ENCODE results near the gene TIAM1. TPM values are rescaled to one million over a fixed set of nuclear protein-coding genes. Genes with fewer than 3 reads are reported as not detected.

The TIAM1 gene
- total RNA-seq, 1 donor from 2014 or later = 6.7 TPM

DNA sequence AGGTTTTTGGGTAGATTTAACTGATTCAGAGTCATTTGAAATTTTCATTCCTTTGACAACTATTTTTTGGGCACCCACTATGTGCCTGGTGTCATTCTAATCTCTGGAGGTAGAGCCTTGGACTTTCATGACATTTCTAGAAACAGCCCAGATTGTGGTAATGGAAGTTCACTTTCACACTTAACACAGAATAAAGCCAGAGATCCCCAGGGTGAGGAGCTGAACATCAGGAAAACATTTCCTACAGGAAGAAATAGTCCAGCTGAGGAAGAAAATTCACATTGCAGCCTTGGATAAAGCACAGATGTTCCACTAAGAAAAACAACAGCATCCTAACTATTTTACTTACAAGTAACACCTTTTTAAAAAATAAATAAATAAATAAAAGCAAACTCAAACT is 203.4 kb downstream of the TIAM1 start:
- no peak for DNase-seq (ENCODE audit: low read depth)
- Histone ChIP-seq H3K36me3 (ENCODE audit: control insufficient read depth, insufficient read depth, low read length) (no peaks in the 10 kb centered on the region), H3K27me3 (ENCODE audit: control insufficient read depth, insufficient read depth, low read length) (no peaks in the 10 kb centered on the region), H3K4me3 (ENCODE audit: low read depth, low read length) (no peak overlapping the region)
- TF ChIP-seq, protein P1, sequence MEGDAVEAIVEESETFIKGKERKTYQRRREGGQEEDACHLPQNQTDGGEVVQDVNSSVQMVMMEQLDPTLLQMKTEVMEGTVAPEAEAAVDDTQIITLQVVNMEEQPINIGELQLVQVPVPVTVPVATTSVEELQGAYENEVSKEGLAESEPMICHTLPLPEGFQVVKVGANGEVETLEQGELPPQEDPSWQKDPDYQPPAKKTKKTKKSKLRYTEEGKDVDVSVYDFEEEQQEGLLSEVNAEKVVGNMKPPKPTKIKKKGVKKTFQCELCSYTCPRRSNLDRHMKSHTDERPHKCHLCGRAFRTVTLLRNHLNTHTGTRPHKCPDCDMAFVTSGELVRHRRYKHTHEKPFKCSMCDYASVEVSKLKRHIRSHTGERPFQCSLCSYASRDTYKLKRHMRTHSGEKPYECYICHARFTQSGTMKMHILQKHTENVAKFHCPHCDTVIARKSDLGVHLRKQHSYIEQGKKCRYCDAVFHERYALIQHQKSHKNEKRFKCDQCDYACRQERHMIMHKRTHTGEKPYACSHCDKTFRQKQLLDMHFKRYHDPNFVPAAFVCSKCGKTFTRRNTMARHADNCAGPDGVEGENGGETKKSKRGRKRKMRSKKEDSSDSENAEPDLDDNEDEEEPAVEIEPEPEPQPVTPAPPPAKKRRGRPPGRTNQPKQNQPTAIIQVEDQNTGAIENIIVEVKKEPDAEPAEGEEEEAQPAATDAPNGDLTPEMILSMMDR (IDR thresholded peaks at IDR 0.05; ENCODE audit: insufficient read depth, low read length, poor library complexity, severe bottlenecking) = no peak

DNA sequence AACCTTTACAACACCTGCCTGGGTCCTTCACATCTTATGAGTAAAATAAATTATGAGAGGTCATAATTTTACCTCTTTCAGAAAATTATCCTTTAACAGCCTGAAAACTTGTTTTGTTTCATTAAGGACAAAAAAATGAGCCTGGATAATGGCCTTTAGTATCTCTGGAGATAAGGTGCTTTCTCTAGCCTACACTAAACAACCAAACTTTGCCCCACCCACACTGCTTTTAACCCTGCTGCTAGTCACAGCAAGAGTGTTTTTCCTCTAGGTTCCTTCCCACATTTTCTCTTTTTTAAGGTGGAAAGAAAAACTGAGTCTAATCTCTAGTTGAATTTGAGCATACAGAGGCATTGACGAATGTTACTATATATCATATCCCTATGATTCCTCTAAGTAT is 204.0 kb downstream of the TIAM1 start:
- no peaks in the 10 kb centered on the region for H3K36me3 ChIP-seq (ENCODE audit: control insufficient read depth, insufficient read depth, low read length)
- TF ChIP-seq, protein P1 (IDR thresholded peaks at IDR 0.05; ENCODE audit: insufficient read depth, low read length, poor library complexity, severe bottlenecking) = no peak
- H3K4me3 ChIP-seq (ENCODE audit: low read depth, low read length) = no peak overlapping the region
- DNase-seq (ENCODE audit: low read depth) = no peak
- no peaks in the 10 kb centered on the region for H3K27me3 ChIP-seq (ENCODE audit: control insufficient read depth, insufficient read depth, low read length)

DNA sequence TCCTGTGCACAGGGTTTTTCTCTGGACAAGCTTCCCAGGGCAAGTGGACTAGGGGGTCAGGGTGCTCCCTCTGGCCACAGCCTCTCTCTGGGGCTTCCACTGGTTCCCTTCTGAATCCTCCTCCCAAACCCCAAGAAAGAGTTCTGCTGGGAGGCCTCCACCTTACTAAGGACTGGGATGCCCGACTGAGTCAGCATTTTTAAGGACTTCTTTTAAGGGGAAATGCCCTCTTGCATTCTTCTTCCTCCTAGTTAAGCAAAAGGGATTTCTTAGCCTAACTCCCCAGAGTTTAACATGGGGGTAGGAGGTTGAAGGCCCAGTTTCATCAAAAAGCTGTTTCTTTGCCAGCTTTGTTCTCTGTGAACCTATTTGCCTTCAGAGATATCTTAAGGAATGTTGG is 206.1 kb downstream of the TIAM1 start:
- H3K4me3 ChIP-seq (ENCODE audit: low read depth, low read length) = no peak overlapping the region
- TF ChIP-seq, protein P1 (IDR thresholded peaks at IDR 0.05; ENCODE audit: insufficient read depth, low read length, poor library complexity, severe bottlenecking) = no peak
- no peak for DNase-seq (ENCODE audit: low read depth)
- H3K27me3 ChIP-seq (ENCODE audit: control insufficient read depth, insufficient read depth, low read length) = no peaks in the 10 kb centered on the region
- no peaks in the 10 kb centered on the region for H3K36me3 ChIP-seq (ENCODE audit: control insufficient read depth, insufficient read depth, low read length)

- TF ChIP-seq, protein P1 (IDR thresholded peaks at IDR 0.05; ENCODE audit: insufficient read depth, low read length, poor library complexity, severe bottlenecking) = no peak
- Histone ChIP-seq H3K27me3 (ENCODE audit: control insufficient read depth, insufficient read depth, low read length) (no peaks in the 10 kb centered on the region), H3K4me3 (ENCODE audit: low read depth, low read length) (no peak overlapping the region), H3K36me3 (ENCODE audit: control insufficient read depth, insufficient read depth, low read length) (no peaks in the 10 kb centered on the region)
- no peak for DNase-seq (ENCODE audit: low read depth)
Measured at GRCh38 chr21:31136891-31137290, 207.2 kb downstream of the TIAM1 start.

- Histone ChIP-seq H3K36me3 (ENCODE audit: control insufficient read depth, insufficient read depth, low read length) (no peaks in the 10 kb centered on the region), H3K27me3 (ENCODE audit: control insufficient read depth, insufficient read depth, low read length) (no peaks in the 10 kb centered on the region), H3K4me3 (ENCODE audit: low read depth, low read length) (no peak overlapping the region)
- no peak for DNase-seq (ENCODE audit: low read depth)
- TF ChIP-seq, protein P1 (IDR thresholded peaks at IDR 0.05; ENCODE audit: insufficient read depth, low read length, poor library complexity, severe bottlenecking) = no peak
Measured at GRCh38 chr21:31135531-31136184, 208.4 kb downstream of the TIAM1 start.

- no peaks in the 10 kb centered on the region for H3K27me3 ChIP-seq (ENCODE audit: control insufficient read depth, insufficient read depth, low read length)
- TF ChIP-seq, protein P1 (IDR thresholded peaks at IDR 0.05; ENCODE audit: insufficient read depth, low read length, poor library complexity, severe bottlenecking) = no peak
- H3K36me3 ChIP-seq (ENCODE audit: control insufficient read depth, insufficient read depth, low read length) = no peaks in the 10 kb centered on the region
- DNase-seq (ENCODE audit: low read depth) = no peak
- no peak overlapping the region for H3K4me3 ChIP-seq (ENCODE audit: low read depth, low read length)
Measured at GRCh38 chr21:31133243-31133830, 210.7 kb downstream of the TIAM1 start.
